ENCODE data around the gene CTSL. TPM values are rescaled to one million over a fixed set of nuclear protein-coding genes. Genes with fewer than 3 reads are reported as not detected.

The CTSL gene
- polyA plus RNA-seq, 3 donors = 22.0 to 28.8 (median 28.3) TPM

GRCh38 chr9:87718231-87718630 lies 7.7 kb upstream of the CTSL start:
- H3K27ac ChIP-seq (ENCODE audit: low read depth in 1 of 2, low read length in 2 of 2) = no peak overlapping the region
- DNase-seq = no peak
- H3K79me2 ChIP-seq (ENCODE audit: insufficient read depth, low read length) = no peaks in the 10 kb centered on the region
- Mint-ChIP-seq H3K36me3 (peaks cover 3 to 12% of the 10 kb centered on the region in 2 donors), H3K27ac (no peak overlapping the region), H3K4me3 (no peak overlapping the region), H3K4me1 (peaks cover 53% of the 10 kb centered on the region), H3K9me3 (peaks cover 0 to 2% (median 0%) of the 10 kb centered on the region in 7 donors), H3K27me3 (ENCODE audit: low read depth in 3 of 3) (peaks cover 13 to 18% (median 16%) of the 10 kb centered on the region in 3 donors)
- no peak overlapping the region for H3K9ac ChIP-seq (ENCODE audit: insufficient read depth, low read length, poor library complexity, severe bottlenecking)
- H4K20me1 ChIP-seq (ENCODE audit: insufficient read depth, low read length) = no peaks in the 10 kb centered on the region
- TF ChIP-seq CTCF (IDR thresholded peaks at IDR 0.05) = no peak
- H3K4me3 ChIP-seq (replicated peaks in 1 of 3; ENCODE audit: low read depth in 2 of 3, low read length in 3 of 3) = no peak overlapping the region
- H3K4me2 ChIP-seq (replicated peaks; ENCODE audit: extremely low read depth, low read length, poor library complexity, severe bottlenecking) = no peak overlapping the region
- no peaks in the 10 kb centered on the region for H3K36me3 ChIP-seq (replicated peaks in 1 of 2; ENCODE audit: control insufficient read depth in 1 of 2, insufficient read depth in 2 of 2, low read length in 2 of 2)
- 100% methylated on average over 1 of the region's 3 CpGs for WGBS (ENCODE audit: insufficient coverage)
- intact Hi-C loops (cut with micrococcal nuclease) = loop anchor here (10.0 kb wide), 2 partner anchors 103 to 223 kb away; partner anchors contain the start of gene DAPK1 (in 1 of the 2)
- H3K27me3 ChIP-seq (ENCODE audit: control insufficient read depth in 2 of 2, insufficient read depth in 2 of 2, low read length in 2 of 2) = peaks cover 0 to 3% of the 10 kb centered on the region in 2 donors
- peaks cover 33 to 44% of the 10 kb centered on the region in 2 donors for H3K4me1 ChIP-seq (ENCODE audit: control insufficient read depth in 1 of 2, insufficient read depth in 2 of 2, low read length in 2 of 2)
- H2AFZ ChIP-seq (ENCODE audit: insufficient read depth, low read depth, low read length, poor library complexity, severe bottlenecking) = no peak overlapping the region
- H3K9me3 ChIP-seq (replicated peaks in 1 of 2; ENCODE audit: control insufficient read depth in 1 of 2, insufficient read depth in 1 of 2, low read length in 2 of 2) = no peaks in the 10 kb centered on the region

GRCh38 chr9:87718852-87719612 lies 6.9 kb upstream of the CTSL start:
- H3K9me3 Mint-ChIP-seq = peaks cover 0 to 2% (median 0%) of the 10 kb centered on the region in 7 donors
- no CpG with 5 or more reads among the region's 6 CpGs for WGBS (ENCODE audit: insufficient coverage)

More at GRCh38 chr9:87718852-87719612, 6.9 kb upstream of the CTSL start:
- H3K27ac Mint-ChIP-seq = peak overlapping the region in 2 of 7 donors; percentile 10 to 65
- peaks cover 3 to 12% of the 10 kb centered on the region in 2 donors for H3K36me3 Mint-ChIP-seq
- TF ChIP-seq CTCF (IDR thresholded peaks at IDR 0.05) = no peak
- no peak overlapping the region for H3K4me3 ChIP-seq (replicated peaks in 1 of 3; ENCODE audit: low read depth in 2 of 3, low read length in 3 of 3)
- H3K9ac ChIP-seq (ENCODE audit: insufficient read depth, low read length, poor library complexity, severe bottlenecking) = no peak overlapping the region
- peaks cover 13 to 18% (median 16%) of the 10 kb centered on the region in 3 donors for H3K27me3 Mint-ChIP-seq (ENCODE audit: low read depth in 3 of 3)
- H3K4me1 Mint-ChIP-seq = peaks cover 46% of the 10 kb centered on the region
- no peaks in the 10 kb centered on the region for H3K79me2 ChIP-seq (ENCODE audit: insufficient read depth, low read length)
- peaks cover 0 to 3% of the 10 kb centered on the region in 2 donors for H3K27me3 ChIP-seq (ENCODE audit: control insufficient read depth in 2 of 2, insufficient read depth in 2 of 2, low read length in 2 of 2)
- H3K36me3 ChIP-seq (replicated peaks in 1 of 2; ENCODE audit: control insufficient read depth in 1 of 2, insufficient read depth in 2 of 2, low read length in 2 of 2) = no peaks in the 10 kb centered on the region
- H3K27ac ChIP-seq (ENCODE audit: low read depth in 1 of 2, low read length in 2 of 2) = no peak overlapping the region
- no peaks in the 10 kb centered on the region for H4K20me1 ChIP-seq (ENCODE audit: insufficient read depth, low read length)
- no peak overlapping the region for H3K4me2 ChIP-seq (replicated peaks; ENCODE audit: extremely low read depth, low read length, poor library complexity, severe bottlenecking)
- intact Hi-C loops (cut with micrococcal nuclease) = loop anchor here (10.0 kb wide), 2 partner anchors 104 to 224 kb away; partner anchors contain the start of gene DAPK1 (in 1 of the 2)
- peak in 2 of 3 donors; percentile 18 to 52 for DNase-seq
- H3K4me1 ChIP-seq (ENCODE audit: control insufficient read depth in 1 of 2, insufficient read depth in 2 of 2, low read length in 2 of 2) = peaks cover 29 to 38% of the 10 kb centered on the region in 2 donors
- H3K9me3 ChIP-seq (replicated peaks in 1 of 2; ENCODE audit: control insufficient read depth in 1 of 2, insufficient read depth in 1 of 2, low read length in 2 of 2) = no peaks in the 10 kb centered on the region
- H2AFZ ChIP-seq (ENCODE audit: insufficient read depth, low read depth, low read length, poor library complexity, severe bottlenecking) = no peak overlapping the region
- H3K4me3 Mint-ChIP-seq = peak overlapping the region in 1 of 2 donors; percentile 56

Data from CD14-positive monocyte (primary cell).